Fibroblast of skin of left biceps (primary cell): Measurements from ENCODE around the gene DAPK1.

Source experiments
- DNase-seq, 2 experiments: peaks; one replicate each; pipeline ENCODE4 v3.0.0-alpha.2; 2013; ENCODE audit warnings: low read depth in 2 of 2

Gene DAPK1

GRCh38 chr9:87612536-87612935 is 114.9 kb downstream of the DAPK1 start:
- no peak for DNase-seq

- no peak for DNase-seq
These were observed 115.8 kb downstream of the DAPK1 start for GRCh38 chr9:87613265-87614111.

GRCh38 chr9:87614397-87614796 is 116.7 kb downstream of the DAPK1 start:
- DNase-seq, result no peak

- DNase-seq, result no peak
These were observed 117.5 kb downstream of the DAPK1 start for GRCh38 chr9:87615136-87615535.

GRCh38 chr9:87615547-87616148 is 118.0 kb downstream of the DAPK1 start:
- DNase-seq, result no peak

- no peak for DNase-seq
These were observed 120.6 kb downstream of the DAPK1 start for GRCh38 chr9:87618226-87618625.

GRCh38 chr9:87618931-87619330 is 121.3 kb downstream of the DAPK1 start:
- DNase-seq, result no peak

GRCh38 chr9:87619346-87619745 is 121.7 kb downstream of the DAPK1 start:
- DNase-seq, result no peak

- no peak for DNase-seq
These were observed 123.2 kb downstream of the DAPK1 start for GRCh38 chr9:87620731-87621322.

GRCh38 chr9:87622098-87622497 is 124.4 kb downstream of the DAPK1 start:
- no peak for DNase-seq

GRCh38 chr9:87622923-87623322 is 125.3 kb downstream of the DAPK1 start:
- no peak for DNase-seq

GRCh38 chr9:87628346-87628745 is 130.7 kb downstream of the DAPK1 start:
- no peak for DNase-seq

- no peak for DNase-seq
These were observed 131.4 kb downstream of the DAPK1 start for GRCh38 chr9:87629104-87629503.

- DNase-seq, result no peak
These were observed 132.6 kb downstream of the DAPK1 start for GRCh38 chr9:87630266-87630665.

GRCh38 chr9:87630846-87631245 is 133.2 kb downstream of the DAPK1 start:
- DNase-seq, result no peak

GRCh38 chr9:87635656-87636501 is 138.2 kb downstream of the DAPK1 start:
- no peak for DNase-seq

- DNase-seq, result no peak
These were observed 140.6 kb downstream of the DAPK1 start for GRCh38 chr9:87638292-87638691.

- no peak for DNase-seq
These were observed 142.3 kb downstream of the DAPK1 start for GRCh38 chr9:87639949-87640348.

- DNase-seq, result no peak
These were observed 142.7 kb downstream of the DAPK1 start for GRCh38 chr9:87640385-87640795.

GRCh38 chr9:87641067-87641466 is 143.4 kb downstream of the DAPK1 start:
- DNase-seq, result no peak

GRCh38 chr9:87642330-87643106 is 144.9 kb downstream of the DAPK1 start:
- no peak for DNase-seq
